Inflammatory macrophage treated with lipopolysaccharide for 4 hours (primary cell): Measurements from ENCODE around the gene GSK3B.

ENCODE experiments used
- DNase-seq: peaks from one replicate; pipeline ENCODE4 v3.0.0-alpha.2; 2020

The GSK3B gene

GRCh38 chr3:119864476-119864875 is 229.8 kb downstream of the GSK3B start:
- DNase-seq: no peak

GRCh38 chr3:119862616-119863015 is 231.6 kb downstream of the GSK3B start:
- DNase-seq: peak; percentile 89

- DNase-seq: peak; percentile 13
Observed at GRCh38 chr3:119861681-119862080, 232.6 kb downstream of the GSK3B start.

- DNase-seq: no peak
Observed at GRCh38 chr3:119859728-119860127, 234.5 kb downstream of the GSK3B start.

GRCh38 chr3:119858957-119859356 is 235.3 kb downstream of the GSK3B start:
- DNase-seq: no peak

- DNase-seq: no peak
Observed at GRCh38 chr3:119856695-119857094, 237.6 kb downstream of the GSK3B start.

- DNase-seq: no peak
Observed at GRCh38 chr3:119849126-119849525, 245.1 kb downstream of the GSK3B start.

- no peak for DNase-seq
Observed at GRCh38 chr3:119841808-119842471, 252.3 kb downstream of the GSK3B start.

GRCh38 chr3:119835556-119835955 is 258.7 kb downstream of the GSK3B start:
- peak; percentile 15 for DNase-seq

- DNase-seq: peak; percentile 73
Observed at GRCh38 chr3:119834754-119835370, 259.4 kb downstream of the GSK3B start.

- DNase-seq: no peak
Observed at GRCh38 chr3:119831941-119832371, 262.3 kb downstream of the GSK3B start.

- DNase-seq: no peak
Observed at GRCh38 chr3:119831022-119831421, 263.2 kb downstream of the GSK3B start.

GRCh38 chr3:119829420-119829819 is 264.8 kb downstream of the GSK3B start:
- no peak for DNase-seq

- no peak for DNase-seq
Observed at GRCh38 chr3:119826711-119827608, 267.3 kb downstream of the GSK3B start.

- no peak for DNase-seq
Observed at GRCh38 chr3:119825820-119826219, 268.4 kb downstream of the GSK3B start.

GRCh38 chr3:119819806-119820205 is 274.4 kb downstream of the GSK3B start:
- peak; percentile 38 for DNase-seq

- DNase-seq: no peak
Observed at GRCh38 chr3:119818937-119819336, 275.3 kb downstream of the GSK3B start.

GRCh38 chr3:119817583-119818363 is 276.5 kb downstream of the GSK3B start:
- DNase-seq: no peak

GRCh38 chr3:119817071-119817470 is 277.2 kb downstream of the GSK3B start:
- no peak for DNase-seq

- DNase-seq: no peak
Observed at GRCh38 chr3:119815716-119816115, 278.5 kb downstream of the GSK3B start.

GRCh38 chr3:119812491-119813058 is 281.7 kb downstream of the GSK3B start:
- no peak for DNase-seq

GRCh38 chr3:119810018-119810435 is 284.2 kb downstream of the GSK3B start:
- DNase-seq: peak; percentile 29
